GM19463 (cell line): ENCODE data around the gene SURF1.
"Not testable (repeated sequence)": the region's sequence is repeated elsewhere in the genome, so short reads cannot be mapped to it uniquely, and the experiment has no call there.

Source experiments
- ATAC-seq: cut with Tn5 transposase; IDR thresholded peaks from one replicate; pipeline ENCODE4 v1.9.1; 2021; ENCODE audit warnings: mild to moderate bottlenecking, moderate library complexity; ENCODE audit not compliant: unreplicated experiment

Gene SURF1

DNA sequence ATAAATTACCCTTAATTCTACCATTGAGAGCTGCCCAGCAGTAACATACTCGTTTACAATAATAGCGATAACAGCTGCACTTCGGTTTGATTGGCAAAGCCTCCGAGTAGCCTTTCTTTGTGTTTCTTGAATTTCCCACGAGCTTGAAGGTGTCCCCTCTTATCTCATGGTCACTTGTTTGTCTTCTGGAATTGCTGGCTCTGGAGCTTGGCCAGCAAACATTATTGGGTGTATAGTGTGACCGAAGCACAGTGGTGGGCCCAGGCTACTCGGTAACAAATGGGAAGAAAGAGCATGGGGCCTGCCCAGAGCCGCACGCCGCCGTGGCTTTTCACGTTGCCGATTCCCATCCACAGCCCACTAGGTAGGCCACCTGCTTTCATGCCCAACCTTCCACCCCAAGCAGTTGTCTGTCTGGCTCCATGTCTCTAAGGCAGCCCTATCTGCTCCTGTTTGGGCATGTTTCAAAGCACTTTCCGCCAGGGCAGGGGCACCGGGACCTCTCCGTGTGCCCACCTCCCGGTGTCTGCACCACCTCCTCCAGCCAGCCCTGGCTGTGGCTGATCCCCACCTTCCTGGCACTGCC, 28.5 kb upstream of the SURF1 start:
- ATAC-seq = no peak

DNA sequence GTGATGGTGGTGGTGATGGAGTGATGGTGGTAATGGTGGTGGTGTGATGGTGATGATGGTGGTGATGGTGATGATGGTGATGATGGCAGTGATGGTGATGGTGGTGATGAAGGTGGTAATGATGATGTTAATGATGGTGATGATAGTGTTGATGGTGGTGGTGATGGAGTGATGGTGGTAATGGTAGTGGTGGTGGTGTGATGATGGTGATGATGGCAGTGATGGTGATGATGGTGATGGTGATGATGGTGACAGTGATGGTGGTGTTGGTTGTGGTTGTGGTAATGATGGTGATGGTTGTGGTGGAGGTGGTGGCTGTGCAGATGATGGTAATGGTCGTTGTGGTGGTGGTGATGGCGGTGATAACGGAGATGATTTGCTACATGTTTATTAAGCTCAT, 27.2 kb upstream of the SURF1 start:
- ATAC-seq = no peak

DNA sequence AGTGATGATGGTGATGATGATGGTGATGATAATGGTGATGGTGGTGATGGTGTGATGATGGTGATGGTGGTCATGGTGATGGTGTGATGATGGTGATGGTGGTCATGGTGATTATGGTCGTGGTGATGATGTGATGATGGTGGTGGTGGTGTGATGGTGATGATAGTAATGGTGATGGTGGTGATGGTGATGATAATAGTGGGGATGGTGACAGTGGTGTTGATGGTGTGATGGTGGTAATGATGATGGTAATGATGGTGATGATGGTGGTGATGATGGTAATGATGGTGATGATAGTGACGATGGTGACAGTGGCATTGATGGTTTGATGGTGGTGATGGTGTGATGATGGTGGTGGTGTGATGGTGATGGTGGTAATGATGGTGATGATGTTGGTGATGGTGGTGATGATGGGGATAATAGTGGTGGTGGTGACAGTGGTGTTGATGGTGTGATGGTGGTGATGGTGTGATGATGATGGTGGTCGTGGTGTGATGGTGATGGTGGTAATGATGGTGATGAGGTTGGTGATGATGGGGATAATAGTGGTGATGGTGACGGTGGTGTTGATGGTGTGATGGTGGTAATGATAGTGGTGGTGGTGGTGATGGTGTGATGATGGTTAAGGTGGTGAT, 26.3 kb upstream of the SURF1 start:
- ATAC-seq = no peak

DNA sequence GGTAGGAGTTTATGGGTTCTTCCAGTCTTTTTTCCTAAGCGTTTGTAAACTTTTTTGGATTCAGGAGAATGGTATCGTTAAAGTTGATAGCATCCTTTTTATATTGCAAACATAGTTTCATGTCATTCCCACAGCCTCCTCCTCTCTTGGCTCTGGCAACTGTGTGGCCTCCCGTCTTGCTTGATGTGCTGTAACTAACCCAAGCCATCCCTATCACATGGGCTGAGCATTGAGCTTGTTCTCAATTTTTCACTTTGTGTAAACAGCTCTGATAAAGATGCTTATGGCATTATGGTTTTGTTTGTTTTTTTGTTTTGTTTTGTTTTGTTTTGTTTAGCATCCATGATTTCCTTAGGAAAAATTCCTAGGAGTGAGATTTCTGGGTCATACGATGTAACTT, 24.4 kb upstream of the SURF1 start:
- ATAC-seq = no peak

DNA sequence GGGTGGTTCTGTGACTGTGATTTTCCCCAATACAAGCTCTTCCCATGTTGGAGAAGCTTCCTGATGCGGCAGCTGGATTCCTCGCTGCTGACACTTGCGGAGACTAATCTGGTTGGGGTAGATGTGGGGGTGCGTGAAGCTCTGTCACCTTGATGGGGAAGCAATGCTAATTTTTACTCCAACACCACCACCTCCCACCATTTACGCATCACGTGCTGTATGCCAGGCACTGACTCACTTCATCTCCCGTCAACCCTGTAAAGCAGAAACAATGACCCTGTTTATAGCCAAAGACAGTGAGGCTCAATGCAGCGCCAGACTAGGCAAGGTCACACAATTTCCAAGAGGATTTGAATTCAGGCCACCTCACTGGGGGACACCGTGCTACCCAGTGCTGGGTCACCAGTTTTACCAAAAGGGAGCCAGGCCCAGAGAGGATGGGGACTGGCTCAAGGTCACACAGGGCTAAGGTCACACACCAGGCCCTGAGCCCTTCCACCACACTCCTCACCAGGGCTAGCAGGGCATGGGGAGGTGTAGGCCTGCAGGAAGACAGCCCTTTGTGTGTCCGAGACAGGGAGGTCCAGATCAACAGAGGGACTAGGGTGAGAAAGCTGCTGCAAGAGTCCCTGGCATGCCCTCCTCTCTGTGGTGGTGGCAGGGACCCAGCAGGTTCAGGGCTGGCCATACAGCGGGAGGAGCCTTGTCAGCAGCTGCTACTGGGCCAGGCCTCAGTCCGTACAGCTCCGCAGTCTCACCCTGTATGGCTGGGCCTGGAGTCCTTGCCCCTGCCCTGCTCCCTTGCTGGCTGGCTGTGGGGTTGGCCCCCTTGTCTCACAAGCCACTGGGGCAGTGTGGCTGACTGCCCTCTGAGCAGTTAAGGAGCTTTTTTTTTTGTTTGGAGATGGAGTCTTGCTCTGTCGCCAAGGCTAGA, 23.1 kb upstream of the SURF1 start:
- ATAC-seq = no peak

DNA sequence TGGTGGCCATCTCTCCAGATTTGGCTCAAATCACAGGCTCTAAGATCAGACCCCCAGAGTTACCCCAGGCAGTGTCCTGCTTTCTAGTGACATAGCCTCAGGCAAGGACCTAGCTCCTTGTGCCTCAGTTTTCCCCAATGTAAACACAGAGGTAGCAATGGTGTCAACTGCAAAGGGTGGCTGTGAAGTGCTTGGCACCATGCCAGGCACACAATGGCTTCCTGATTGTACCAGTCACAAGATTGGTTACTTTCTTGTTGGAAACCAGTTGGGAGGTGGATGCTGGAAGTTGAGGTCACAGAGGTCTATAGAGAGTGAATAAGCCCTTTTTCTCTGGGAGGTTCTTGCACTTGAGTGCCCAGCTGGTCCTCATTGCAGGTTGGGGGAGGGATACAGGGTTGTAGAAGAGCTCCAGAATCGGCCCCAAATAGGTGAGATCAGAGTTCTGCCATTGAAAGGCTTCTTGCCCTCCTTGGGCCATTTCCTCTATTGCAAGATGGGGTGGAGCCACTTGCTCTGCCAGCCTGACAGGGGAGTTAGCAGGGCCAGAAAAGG, 22.2 kb upstream of the SURF1 start:
- ATAC-seq = no peak

GRCh38 chr9:133377721-133378216, 21.5 kb upstream of the SURF1 start:
- no peak for ATAC-seq

DNA sequence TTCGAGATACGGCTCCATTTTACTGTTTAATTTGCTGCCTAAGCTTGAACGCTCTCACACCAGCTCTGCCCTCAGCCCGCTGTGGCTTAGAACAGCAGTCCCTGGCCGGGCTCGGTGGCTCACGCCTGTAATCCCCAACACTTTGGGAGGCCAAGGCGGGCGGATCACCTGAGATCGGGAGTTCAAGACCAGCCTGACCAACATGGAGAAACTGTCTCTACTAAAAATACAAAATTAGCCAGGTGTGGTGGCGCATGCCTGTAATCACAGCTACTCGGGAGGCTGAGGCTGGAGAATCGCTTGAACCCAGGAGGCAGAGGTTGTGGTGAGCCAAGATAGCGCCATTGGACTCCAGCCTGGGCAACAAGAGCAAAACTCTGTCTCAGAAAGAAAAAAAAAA, 21.0 kb upstream of the SURF1 start:
- ATAC-seq = not testable (repeated sequence)

DNA sequence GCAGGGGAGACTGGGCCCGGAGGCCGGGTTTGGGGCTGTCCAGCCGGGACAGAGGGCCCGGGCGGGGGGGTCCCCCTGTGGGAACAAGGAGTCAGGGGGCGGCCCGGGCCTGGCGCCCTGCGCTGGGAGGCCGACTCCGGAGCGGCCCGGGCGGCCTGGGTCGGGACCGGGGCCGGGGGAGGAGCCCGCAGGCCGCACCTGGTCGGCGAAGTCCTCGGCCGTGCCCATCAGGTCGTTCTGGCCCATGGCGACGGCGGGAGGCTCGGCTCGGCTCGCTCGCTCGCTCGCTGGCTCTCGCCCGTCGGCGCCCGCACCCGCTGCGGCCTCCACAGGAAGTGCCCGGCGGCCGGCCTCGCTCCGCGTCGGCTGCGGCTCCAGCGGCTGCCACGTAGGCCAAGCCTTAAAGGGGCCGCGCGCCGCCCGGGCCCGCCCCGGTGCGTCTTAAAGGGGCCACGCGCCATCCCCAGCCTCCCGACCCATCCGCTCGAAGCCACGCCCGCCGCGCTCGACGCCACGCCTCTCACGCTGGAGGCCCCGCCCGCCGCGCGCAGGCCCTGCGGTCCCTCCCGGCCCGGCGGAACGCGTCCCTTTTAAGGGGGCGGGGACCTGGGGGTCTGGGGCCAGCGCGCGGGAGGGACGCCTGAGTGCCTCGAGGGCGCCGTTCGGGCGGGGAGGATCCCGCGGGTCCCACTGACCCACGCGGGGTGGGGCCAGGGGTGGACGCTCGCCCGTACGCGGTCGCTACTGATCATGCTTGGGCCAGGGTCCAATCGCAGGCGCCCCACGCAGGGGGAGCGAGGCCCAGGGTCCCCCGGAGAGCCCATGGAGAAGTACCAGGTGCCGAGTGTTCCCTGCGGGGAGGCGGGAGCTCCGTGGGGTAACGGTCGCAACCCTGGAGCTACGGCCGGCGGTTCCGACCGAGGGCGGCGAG, 19.7 kb upstream of the SURF1 start, which contains the start of the genes STKLD1 and SURF4:
Gene STKLD1, plus strand, starts transcription at position 643 of the 931 bp plus-strand sequence. Its CDS starts 108 bp downstream, at position 751.
Gene SURF4, minus strand, starts transcription at position 337 of the 931 bp plus-strand sequence. Its CDS starts 91 bp downstream, at position 246.
- peak; percentile 92 for ATAC-seq

DNA sequence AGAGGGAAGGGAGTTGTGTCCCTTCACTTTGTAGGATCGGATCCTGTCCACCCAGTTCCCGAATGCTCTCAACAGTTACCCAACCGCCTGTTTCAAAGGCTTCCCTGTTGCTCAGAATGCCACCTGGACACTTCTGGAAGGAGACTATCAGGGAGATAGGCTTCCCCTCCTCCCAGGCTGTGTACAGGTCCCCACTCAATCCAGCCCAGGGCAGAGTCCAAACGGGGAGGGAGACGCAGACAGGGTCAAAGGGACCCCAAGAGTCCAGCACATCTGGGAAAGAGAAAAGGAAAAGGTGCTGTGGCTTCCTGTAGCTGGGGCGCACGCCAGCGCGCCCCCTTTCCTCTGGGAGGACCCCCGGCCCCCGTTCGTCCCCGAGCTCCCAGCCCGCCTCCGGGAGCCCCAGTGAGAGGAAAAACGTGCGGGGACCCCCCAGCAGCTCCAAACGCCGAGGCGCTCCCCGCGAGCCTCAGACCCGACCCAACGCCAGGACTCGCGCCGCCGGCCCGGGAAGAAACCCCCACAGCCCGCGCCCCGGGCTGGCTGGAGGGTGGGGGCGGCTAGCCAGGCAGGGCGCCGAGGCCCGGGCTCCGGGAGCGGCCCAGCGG, 18.9 kb upstream of the SURF1 start:
- ATAC-seq = peak; percentile 7

- ATAC-seq = no peak
Observed at GRCh38 chr9:133374612-133375115, 18.4 kb upstream of the SURF1 start.

- no peak for ATAC-seq
Observed at GRCh38 chr9:133372144-133372543, 15.9 kb upstream of the SURF1 start.

- ATAC-seq = no peak
Observed at GRCh38 chr9:133371261-133371711, 15.0 kb upstream of the SURF1 start.

DNA sequence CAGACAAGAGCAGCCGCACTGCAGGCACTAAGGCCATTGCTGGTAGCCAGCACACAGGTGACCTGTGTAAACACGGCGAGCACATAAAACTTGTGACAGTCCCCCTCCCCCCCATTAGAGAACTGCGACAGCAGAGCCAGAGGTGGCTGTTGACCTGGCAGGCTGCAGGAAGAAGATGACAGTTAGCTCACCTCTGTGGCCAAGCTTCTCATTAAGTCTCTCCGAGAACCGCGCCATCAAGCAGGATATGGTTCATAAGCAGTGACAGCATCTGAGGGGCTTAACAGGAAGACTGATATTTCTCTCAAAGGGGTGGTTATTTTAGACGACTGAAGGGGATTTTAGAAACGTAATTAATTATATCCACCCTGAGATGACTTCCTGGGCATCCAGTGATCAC, 14.4 kb upstream of the SURF1 start:
- no peak for ATAC-seq

- ATAC-seq = no peak
Observed at GRCh38 chr9:133369933-133370332, 13.6 kb upstream of the SURF1 start.

DNA sequence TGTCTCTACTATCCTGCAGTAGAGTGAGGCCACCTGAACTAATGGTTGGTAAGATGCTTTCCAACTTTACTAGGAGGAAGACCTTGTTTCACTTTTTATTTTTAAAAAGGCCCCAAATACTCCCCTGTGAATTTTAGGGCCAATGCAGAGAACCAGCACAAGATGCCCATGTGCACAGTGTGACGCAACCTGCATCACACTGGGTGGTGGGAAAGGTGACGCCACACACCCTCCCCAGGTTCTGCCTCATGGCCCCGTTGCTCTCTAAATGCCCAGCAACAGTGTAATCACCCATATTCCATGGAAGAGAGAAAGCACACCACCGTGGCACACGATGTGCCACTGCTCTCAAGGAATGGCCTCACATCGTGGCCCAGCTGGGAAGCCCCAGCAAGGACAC, 13.1 kb upstream of the SURF1 start:
- no peak for ATAC-seq

DNA sequence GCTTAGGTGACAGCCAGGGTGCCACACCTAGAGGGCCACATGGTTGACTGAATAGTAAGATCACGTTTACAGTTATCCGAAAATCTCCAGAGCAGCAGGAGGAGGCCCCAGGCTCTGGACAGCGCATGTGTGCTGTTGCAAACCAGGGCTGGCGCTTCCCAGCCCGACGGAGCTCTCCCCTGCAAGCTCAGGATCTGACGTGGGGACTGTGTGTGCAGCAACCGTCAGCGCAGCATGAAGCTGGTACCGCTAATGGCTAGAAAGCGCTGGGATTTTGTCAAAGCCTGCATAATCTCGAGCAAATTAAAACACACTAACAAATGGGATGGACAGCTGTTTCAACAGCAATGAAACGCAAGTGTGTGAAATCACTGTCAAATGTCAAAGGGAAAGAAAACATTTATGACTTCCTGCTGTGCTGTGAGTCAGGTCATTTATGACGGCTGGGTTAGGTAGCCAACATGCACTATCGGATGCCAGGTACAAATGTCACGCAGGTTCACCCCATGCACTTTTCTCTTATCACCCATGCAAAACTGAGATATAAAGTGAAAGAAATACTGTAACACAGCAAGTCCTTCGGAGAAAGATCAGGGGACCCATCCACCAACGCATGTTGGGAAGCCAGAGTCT, 12.1 kb upstream of the SURF1 start:
- no peak for ATAC-seq

GRCh38 chr9:133367778-133368177, 11.5 kb upstream of the SURF1 start:
- ATAC-seq = no peak

- ATAC-seq = no peak
Observed at GRCh38 chr9:133367221-133367620, 10.9 kb upstream of the SURF1 start.
